Activated CD4-positive, alpha-beta T cell treated with anti-CD3 and anti-CD28 coated beads for 1 hour (primary cell): ENCODE results near the gene ELOVL2.

Source experiments
- DNase-seq: peaks from one replicate; pipeline ENCODE4 v3.0.0-alpha.2; 2020

The ELOVL2 gene

GRCh38 chr6:10972196-10972595 lies 71.9 kb downstream of the ELOVL2 start:
- DNase-seq, result no peak

- DNase-seq, result no peak
These were observed 73.4 kb downstream of the ELOVL2 start for GRCh38 chr6:10970731-10971130.

GRCh38 chr6:10968776-10969175 lies 75.3 kb downstream of the ELOVL2 start:
- DNase-seq, result no peak

- no peak for DNase-seq
These were observed 79.4 kb downstream of the ELOVL2 start for GRCh38 chr6:10964684-10965083.

- DNase-seq, result no peak
These were observed 81.0 kb downstream of the ELOVL2 start for GRCh38 chr6:10963113-10963512.

- no peak for DNase-seq
These were observed 81.4 kb downstream of the ELOVL2 start for GRCh38 chr6:10962673-10963072.

GRCh38 chr6:10961837-10962236 lies 82.3 kb downstream of the ELOVL2 start:
- no peak for DNase-seq

GRCh38 chr6:10960171-10960570 lies 83.9 kb downstream of the ELOVL2 start:
- DNase-seq, result no peak

- DNase-seq, result no peak
These were observed 86.7 kb downstream of the ELOVL2 start for GRCh38 chr6:10957414-10957886.

GRCh38 chr6:10956776-10957175 lies 87.3 kb downstream of the ELOVL2 start:
- no peak for DNase-seq

GRCh38 chr6:10954590-10955010 lies 89.5 kb downstream of the ELOVL2 start:
- peak; percentile 22 for DNase-seq

- no peak for DNase-seq
These were observed 92.3 kb downstream of the ELOVL2 start for GRCh38 chr6:10951675-10952282.

GRCh38 chr6:10949579-10950490 lies 94.3 kb downstream of the ELOVL2 start:
- no peak for DNase-seq

- DNase-seq, result no peak
These were observed 96.1 kb downstream of the ELOVL2 start for GRCh38 chr6:10947966-10948365.

- DNase-seq, result no peak
These were observed 98.3 kb downstream of the ELOVL2 start for GRCh38 chr6:10945845-10946244.

- DNase-seq, result no peak
These were observed 104.3 kb downstream of the ELOVL2 start for GRCh38 chr6:10939840-10940239.

- no peak for DNase-seq
These were observed 111.0 kb downstream of the ELOVL2 start for GRCh38 chr6:10933126-10933525.
